H9 (cell line): ENCODE results near the gene EID2. TPM values are rescaled to one million over a fixed set of nuclear protein-coding genes. Genes with fewer than 3 reads are reported as not detected.
A peak's percentile ranks its signal among the peaks of the same experiment; 100 is the strongest.

Experiments used
- DNase-seq: peaks from one replicate; pipeline ENCODE4 v3.0.0-alpha.2; 2017
- H2AFZ ChIP-seq: one replicate; pipeline ENCODE4 v1.6.1; 2013; ENCODE audit warnings: mild to moderate bottlenecking, low read length, control low read depth, moderate library complexity
- H2AK5ac ChIP-seq: 2 replicates; pipeline ENCODE4 v1.6.1; 2013; ENCODE audit warnings: low read length, control low read depth, mixed read lengths; ENCODE audit not compliant: insufficient read length
- H2BK120ac ChIP-seq: one replicate; pipeline ENCODE4 v1.6.1; 2013; ENCODE audit warnings: low read depth, mild to moderate bottlenecking, low read length, control low read depth, inconsistent platforms; ENCODE audit not compliant: poor library complexity, severe bottlenecking
- H2BK12ac ChIP-seq: 2 replicates; pipeline ENCODE4 v1.6.1; 2013; ENCODE audit warnings: low read length, control low read depth, mixed read lengths, low read depth; ENCODE audit not compliant: insufficient read length
- H2BK15ac ChIP-seq: 2 replicates; pipeline ENCODE4 v1.6.1; 2013; ENCODE audit warnings: low read depth, low read length, control low read depth
- H2BK20ac ChIP-seq: one replicate; pipeline ENCODE4 v1.6.1; 2013; ENCODE audit warnings: low read depth, mild to moderate bottlenecking, low read length, control low read depth, inconsistent platforms; ENCODE audit not compliant: poor library complexity, severe bottlenecking
- H2BK5ac ChIP-seq: 2 replicates; pipeline ENCODE4 v1.6.1; 2013; ENCODE audit warnings: low read length, control low read depth, mixed read lengths; ENCODE audit not compliant: insufficient read length
- H3K14ac ChIP-seq: 2 replicates; pipeline ENCODE4 v1.6.1; 2013; ENCODE audit warnings: low read length, control low read depth; ENCODE audit not compliant: insufficient read depth
- H3K18ac ChIP-seq: 2 replicates; pipeline ENCODE4 v1.6.1; 2013; ENCODE audit warnings: low read depth, mild to moderate bottlenecking, mixed read lengths, low read length, control low read depth; ENCODE audit not compliant: insufficient read length
- H3K23ac ChIP-seq: 2 replicates; pipeline ENCODE4 v1.6.1; 2013; ENCODE audit warnings: low read length, control low read depth, mixed read lengths, low read depth; ENCODE audit not compliant: insufficient read length
- H3K23me2 ChIP-seq: 2 replicates; pipeline ENCODE4 v1.6.1; 2013; ENCODE audit warnings: low read depth, mild to moderate bottlenecking, mixed read lengths, low read length, control low read depth; ENCODE audit not compliant: insufficient read length, poor library complexity, severe bottlenecking
- H3K27ac ChIP-seq: 2 replicates; pipeline ENCODE4 v1.5.1; 2013; ENCODE audit warnings: low read length, control low read depth, mixed read lengths, low read depth; ENCODE audit not compliant: insufficient read length
- H3K27me3 ChIP-seq: 2 replicates; pipeline ENCODE4 v1.6.1; 2013; ENCODE audit warnings: low read length, control low read depth, inconsistent platforms; ENCODE audit not compliant: insufficient read depth
- H3K4ac ChIP-seq: 2 replicates; pipeline ENCODE4 v1.6.1; 2013; ENCODE audit warnings: low read depth, mild to moderate bottlenecking, control low read depth, inconsistent platforms, low read length, moderate library complexity
- H3K4me1 ChIP-seq: 2 replicates; pipeline ENCODE4 v1.6.1; 2013; ENCODE audit warnings: low read length, control low read depth, inconsistent platforms; ENCODE audit not compliant: insufficient read depth
- H3K4me2 ChIP-seq: 2 replicates; pipeline ENCODE4 v1.6.1; 2013; ENCODE audit warnings: low read length, control low read depth, mixed read lengths; ENCODE audit not compliant: insufficient read length, insufficient read depth
- H3K56ac ChIP-seq: 2 replicates; pipeline ENCODE4 v1.6.1; 2013; ENCODE audit warnings: low read depth, mild to moderate bottlenecking, mixed read lengths, low read length, control low read depth; ENCODE audit not compliant: insufficient read length
- H3K79me1 ChIP-seq: 2 replicates; pipeline ENCODE4 v1.6.1; 2013; ENCODE audit warnings: low read depth, mild to moderate bottlenecking, moderate library complexity, low read length, control low read depth, inconsistent platforms; ENCODE audit not compliant: insufficient read depth, poor library complexity, severe bottlenecking
- H3K79me2 ChIP-seq: 2 replicates; pipeline ENCODE4 v1.6.1; 2013; ENCODE audit warnings: low read length, control low read depth, inconsistent platforms; ENCODE audit not compliant: insufficient read depth
- H3K9ac ChIP-seq: 2 replicates; pipeline ENCODE4 v1.6.1; 2013; ENCODE audit warnings: low read length, control low read depth, mixed read lengths; ENCODE audit not compliant: insufficient read length; ENCODE audit errors: extremely low read depth
- H3K9me3 ChIP-seq: one replicate; pipeline ENCODE4 v1.6.1; 2013; ENCODE audit warnings: low read depth, low read length, inconsistent platforms; ENCODE audit not compliant: control insufficient read depth
- H3T11ph ChIP-seq: one replicate; pipeline ENCODE4 v1.6.1; 2013; ENCODE audit warnings: mild to moderate bottlenecking, low read length, control low read depth, inconsistent platforms
- H4K20me1 ChIP-seq: one replicate; pipeline ENCODE4 v1.6.1; 2013; ENCODE audit not compliant: control insufficient read depth, insufficient read length, insufficient read depth
- H4K5ac ChIP-seq: 2 replicates; pipeline ENCODE4 v1.6.1; 2013; ENCODE audit warnings: low read depth, mild to moderate bottlenecking, mixed read lengths, low read length, control low read depth; ENCODE audit not compliant: insufficient read length
- H4K8ac ChIP-seq: replicated peaks from 2 replicates; pipeline ENCODE4 v1.6.1; 2013; ENCODE audit warnings: low read length, control low read depth, mixed read lengths, low read depth; ENCODE audit not compliant: insufficient read length
- H4K91ac ChIP-seq: 2 replicates; pipeline ENCODE4 v1.6.1; 2013; ENCODE audit warnings: low read depth, mild to moderate bottlenecking, moderate library complexity, mixed read lengths, low read length, control low read depth; ENCODE audit not compliant: insufficient read length
- H3K27ac Mint-ChIP-seq, 3 experiments: 2 replicates in 2 of 3; 3 replicates in 1 of 3; pipeline ENCODE4 v1.8.0; 2020 to 2021; ENCODE audit warnings: mixed read lengths in 3 of 3, mild to moderate bottlenecking in 1 of 3, moderate library complexity in 1 of 3
- H3K27me3 Mint-ChIP-seq: 2 replicates; pipeline ENCODE4 v1.8.0; 2021; ENCODE audit warnings: low read depth, mild to moderate bottlenecking, moderate library complexity, mixed read lengths
- H3K36me3 Mint-ChIP-seq, 3 experiments: 2 replicates in 2 of 3; 3 replicates in 1 of 3; pipeline ENCODE4 v1.8.0; 2020 to 2021; ENCODE audit warnings: low read depth in 3 of 3, mixed read lengths in 3 of 3; ENCODE audit not compliant: insufficient read depth in 1 of 3
- H3K4me1 Mint-ChIP-seq, 2 experiments: 2 replicates each; pipeline ENCODE4 v1.8.0; 2020; ENCODE audit warnings: mixed read lengths in 2 of 2
- H3K4me3 Mint-ChIP-seq, 2 experiments: 2 replicates in 1 of 2; 3 replicates in 1 of 2; pipeline ENCODE4 v1.8.0; 2020 to 2021; ENCODE audit warnings: mild to moderate bottlenecking in 2 of 2, mixed read lengths in 2 of 2, moderate library complexity in 1 of 2
- H3K9me3 Mint-ChIP-seq, 2 experiments: 2 replicates in 1 of 2; 3 replicates in 1 of 2; pipeline ENCODE4 v1.8.0; 2020; ENCODE audit warnings: mild to moderate bottlenecking in 2 of 2, mixed read lengths in 2 of 2, moderate library complexity in 1 of 2
- WGBS: extraction: QIAGEN DNeasy Blood & Tissue Kit; methylation state at CpG from one replicate; pipeline ENCODE4 v1.1.7; 2013; ENCODE audit warnings: missing lambda C conversion rate, low lambda C conversion rate, mixed read lengths; ENCODE audit not compliant: insufficient read length; ENCODE audit errors: extremely low coverage; 5-methylcytosine and 5-hydroxymethylcytosine counted together
- total RNA-seq: library from RNA; stranded (reverse); gene quantifications from 2 replicates; pipeline ENCODE4 v1.2.1, GENCODE V29; 2021
- TF ChIP-seq, protein P1 (sequence below): fragments of 200-600 bp; sonication (generic); conservative IDR thresholded peaks from 3 replicates; pipeline ENCODE4 v1.8.0; 2021; ENCODE audit warnings: antibody characterized with exemption, mild to moderate bottlenecking

The EID2 gene
- total RNA-seq, 1 experiment from 2014 or later = 18.8 TPM

DNA sequence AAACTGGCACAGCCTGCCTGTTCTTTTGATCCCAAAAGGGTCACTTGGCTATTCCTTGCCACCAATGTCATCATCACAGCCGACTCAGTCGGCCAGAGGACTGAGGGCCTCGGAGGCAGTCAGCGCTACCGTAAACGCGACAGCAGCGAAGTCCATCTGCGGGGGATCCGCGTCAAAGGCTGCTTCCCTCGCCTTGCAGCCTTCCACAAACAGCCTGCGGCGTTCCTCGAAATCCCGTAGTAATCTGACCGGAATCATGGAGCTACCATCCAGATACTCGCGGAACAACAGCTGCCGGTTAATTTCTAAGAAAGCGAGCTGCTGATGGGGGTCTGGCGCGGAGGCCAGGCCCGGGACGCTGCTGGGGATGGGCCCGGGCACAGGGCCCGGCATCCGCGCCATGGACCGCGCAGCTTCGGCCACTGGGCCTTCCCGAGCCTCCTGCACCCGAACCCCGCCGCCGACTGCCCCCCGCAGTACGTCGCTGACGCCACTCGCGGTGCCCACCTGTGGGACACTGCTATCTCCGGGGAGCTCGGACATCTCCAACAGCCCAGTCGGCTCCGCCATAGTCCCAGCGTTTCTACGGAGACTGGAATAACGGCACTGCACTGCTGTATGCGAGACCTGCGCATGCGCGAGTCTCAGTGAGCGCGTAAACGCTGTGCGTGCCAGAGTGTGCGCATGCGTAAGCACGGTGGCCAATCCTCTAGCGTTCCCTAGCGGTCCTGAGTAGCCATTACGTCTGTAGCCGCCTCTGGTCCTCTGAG is 7.5 kb downstream of the EID2 start, which contains the start of gene EID2B:
TSS of gene EID2B (minus strand) at position 620 of the 770 bp plus-strand sequence. CDS start at position 570, 50 bp downstream.
- peak; percentile 95 for DNase-seq
- H3K27ac Mint-ChIP-seq = peak within 1 kb of the TSS in 2 of 3 experiments; percentile 67 to 94; a peak in 3 of 7 replicates
- H3K79me2 ChIP-seq = no peaks in the 10 kb centered on the region
- H4K91ac ChIP-seq = no peak within 1 kb of the TSS
- H3K4me1 ChIP-seq = no peaks in the 10 kb centered on the region
- no peak within 1 kb of the TSS for H2BK5ac ChIP-seq
- H3K4me3 Mint-ChIP-seq = peak within 1 kb of the TSS; percentile 90 to 96
- H2AK5ac ChIP-seq = no peak within 1 kb of the TSS
- H4K5ac ChIP-seq = no peak within 1 kb of the TSS
- TF ChIP-seq, protein P1, sequence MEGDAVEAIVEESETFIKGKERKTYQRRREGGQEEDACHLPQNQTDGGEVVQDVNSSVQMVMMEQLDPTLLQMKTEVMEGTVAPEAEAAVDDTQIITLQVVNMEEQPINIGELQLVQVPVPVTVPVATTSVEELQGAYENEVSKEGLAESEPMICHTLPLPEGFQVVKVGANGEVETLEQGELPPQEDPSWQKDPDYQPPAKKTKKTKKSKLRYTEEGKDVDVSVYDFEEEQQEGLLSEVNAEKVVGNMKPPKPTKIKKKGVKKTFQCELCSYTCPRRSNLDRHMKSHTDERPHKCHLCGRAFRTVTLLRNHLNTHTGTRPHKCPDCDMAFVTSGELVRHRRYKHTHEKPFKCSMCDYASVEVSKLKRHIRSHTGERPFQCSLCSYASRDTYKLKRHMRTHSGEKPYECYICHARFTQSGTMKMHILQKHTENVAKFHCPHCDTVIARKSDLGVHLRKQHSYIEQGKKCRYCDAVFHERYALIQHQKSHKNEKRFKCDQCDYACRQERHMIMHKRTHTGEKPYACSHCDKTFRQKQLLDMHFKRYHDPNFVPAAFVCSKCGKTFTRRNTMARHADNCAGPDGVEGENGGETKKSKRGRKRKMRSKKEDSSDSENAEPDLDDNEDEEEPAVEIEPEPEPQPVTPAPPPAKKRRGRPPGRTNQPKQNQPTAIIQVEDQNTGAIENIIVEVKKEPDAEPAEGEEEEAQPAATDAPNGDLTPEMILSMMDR = peak; percentile 95
- H3T11ph ChIP-seq = no peak within 1 kb of the TSS
- H2BK12ac ChIP-seq = no peak within 1 kb of the TSS
- H4K20me1 ChIP-seq = no peaks in the 10 kb centered on the region
- no peak within 1 kb of the TSS for H3K4ac ChIP-seq
- H3K4me2 ChIP-seq = peak within 1 kb of the TSS; percentile 76
- H3K79me1 ChIP-seq = no peaks in the 10 kb centered on the region
- no peak within 1 kb of the TSS for H3K56ac ChIP-seq
- peaks cover 4 to 6% of the 10 kb centered on the region in 2 experiments for H3K4me1 Mint-ChIP-seq
- no peaks in the 10 kb centered on the region; the same call in 1 of the 2 replicates for H3K27me3 ChIP-seq
- H4K8ac ChIP-seq = no peak within 1 kb of the TSS
- WGBS = no CpG with 5 or more reads among the region's 65 CpGs
- peaks cover 0 to 3% of the 10 kb centered on the region in 2 experiments; a peak in 2 of 5 replicates for H3K9me3 Mint-ChIP-seq
- H3K18ac ChIP-seq = no peak within 1 kb of the TSS
- H3K14ac ChIP-seq = 0 out of 2 replicates have a peak within 1 kb of the TSS, but pooled peaks have one; percentile 18
- H3K36me3 Mint-ChIP-seq = peaks cover 0 to 4% (median 3%) of the 10 kb centered on the region in 3 experiments; a peak in 4 of 7 replicates
- H2BK15ac ChIP-seq = no peak within 1 kb of the TSS
- H3K9ac ChIP-seq = peak within 1 kb of the TSS; percentile 42
- peaks cover 5% of the 10 kb centered on the region for H3K23me2 ChIP-seq
- H2BK20ac ChIP-seq = no peak within 1 kb of the TSS
- H2AFZ ChIP-seq = no peak within 1 kb of the TSS
- H3K27me3 Mint-ChIP-seq = peaks cover 6% of the 10 kb centered on the region
- no peak within 1 kb of the TSS for H2BK120ac ChIP-seq
- no peak within 1 kb of the TSS for H3K27ac ChIP-seq
- H3K23ac ChIP-seq = no peak within 1 kb of the TSS
- no peaks in the 10 kb centered on the region for H3K9me3 ChIP-seq
